A549 (cell line): Measurements from ENCODE around the gene RIOK2. TPM values are rescaled to one million over a fixed set of nuclear protein-coding genes. Genes with fewer than 3 reads are reported as not detected.

Source experiments
- ATAC-seq, 2 experiments: fragments of 200-7000 bp in 1 of 2; fragments of >200 bp in 1 of 2; cut with Nextera tagmentation in 1 of 2; cut with Tn5 transposase in 1 of 2; 3 replicates each; pipeline versions ENCODE4 v1.8.0 to v1.9.1; 2018 to 2020; ENCODE audit warnings: mild to moderate bottlenecking in 1 of 2, moderate library complexity in 1 of 2
- CTCF ChIA-PET: fragments of 300-600 bp; sonication (Branson Sonifier 250); formaldehyde crosslinking; extraction: SDS; loops from one replicate; lab custom pipeline; 2021; ENCODE audit warnings: antibody characterized with exemption, inconsistent platforms; lab: Yijun Ruan, JAX
- POLR2A ChIA-PET: fragments of 350-600 bp; formaldehyde crosslinking; extraction: SDS; loops from one replicate; lab custom pipeline; 2021; ENCODE audit warnings: antibody characterized with exemption, inconsistent platforms; lab: Yijun Ruan, JAX
- DNase-seq, 2 experiments: peaks; one replicate each; pipeline versions ENCODE4 v3.0.0 to v3.0.0-alpha.2; 2011 to 2016; ENCODE audit warnings: low read depth in 1 of 2, low spot score in 1 of 2
- FAIRE-seq: peaks from 2 replicates; lab custom pipeline; 2011; peaks lifted over from hg19 to GRCh38; lab: Jason Lieb, UNC
- H3K27ac ChIP-seq, 2 experiments: fragments of >200 bp; sonication (Bioruptor Twin); formaldehyde crosslinking; 3 replicates each; pipeline ENCODE4 v1.5.1; 2016 to 2017
- H3K4me1 ChIP-seq: fragments of >200 bp; sonication (Bioruptor Twin); formaldehyde crosslinking; 3 replicates; pipeline ENCODE4 v1.6.1; 2016
- H3K4me2 ChIP-seq: fragments of >200 bp; sonication (Bioruptor Twin); formaldehyde crosslinking; 3 replicates; pipeline ENCODE4 v1.6.1; 2016
- H3K4me3 ChIP-seq: fragments of >200 bp; sonication (Bioruptor Twin); formaldehyde crosslinking; 3 replicates; pipeline ENCODE4 v1.5.1; 2016
- H3K9me3 ChIP-seq: fragments of >200 bp; sonication (Bioruptor Twin); formaldehyde crosslinking; 3 replicates; pipeline ENCODE4 v1.6.1; 2016
- CBX8 ChIP-seq: fragments of 200-600 bp; sonication (generic); IDR thresholded peaks from 2 replicates; pipeline ENCODE4 v1.6.1; 2016
- CEBPB ChIP-seq, 2 experiments: fragments of >200 bp in 1 of 2; sonication (Bioruptor Twin) in 1 of 2; formaldehyde crosslinking in 1 of 2; IDR thresholded peaks; 2 replicates each; pipeline ENCODE4 v1.6.1; 2012 to 2016
- CHD2 ChIP-seq: fragments of 150-350 bp; IDR thresholded peaks from 2 replicates; pipeline ENCODE4 v1.6.1; 2014; ENCODE audit warnings: low read length; ENCODE audit not compliant: partially characterized antibody
- CHD4 ChIP-seq: fragments of 200-600 bp; sonication (generic); IDR thresholded peaks from 2 replicates; pipeline ENCODE4 v1.6.1; 2016; ENCODE audit warnings: antibody characterized with exemption, mild to moderate bottlenecking, borderline replicate concordance
- FOSB ChIP-seq: fragments of 250-450 bp; sonication (Bioruptor Pico); IDR thresholded peaks from 2 replicates; pipeline ENCODE4 v1.5.0; 2020; ENCODE audit warnings: mild to moderate bottlenecking, moderate library complexity
- HDAC2 ChIP-seq: fragments of 200-600 bp; sonication (generic); IDR thresholded peaks from 2 replicates; pipeline ENCODE4 v1.6.1; 2016
- HOXB5 ChIP-seq: fragments of 250-450 bp; sonication (Bioruptor Pico); IDR thresholded peaks from 2 replicates; pipeline ENCODE4 v1.5.0; 2020; ENCODE audit warnings: mild to moderate bottlenecking, moderate library complexity
- JUN ChIP-seq, 2 experiments: fragments of >200 bp; sonication (Bioruptor Twin); formaldehyde crosslinking; IDR thresholded peaks; 2 replicates in 1 of 2; 3 replicates in 1 of 2; pipeline ENCODE4 v1.6.1; 2016 to 2017
- KDM5A ChIP-seq: fragments of 200-600 bp; sonication (generic); IDR thresholded peaks from 2 replicates; pipeline ENCODE4 v1.6.1; 2016; ENCODE audit warnings: antibody characterized with exemption, mild to moderate bottlenecking
- MAZ ChIP-seq: fragments of 150-350 bp; IDR thresholded peaks from 2 replicates; pipeline ENCODE4 v1.6.1; 2014; ENCODE audit warnings: antibody characterized with exemption, low read depth, low read length, borderline replicate concordance
- NFE2L2 ChIP-seq: fragments of 150-350 bp; conservative IDR thresholded peaks from 2 replicates; pipeline ENCODE4 v1.6.1; 2014; ENCODE audit warnings: low read length
- NPAS2 ChIP-seq: fragments of 250-450 bp; sonication (Bioruptor Pico); IDR thresholded peaks from 2 replicates; pipeline ENCODE4 v1.8.0; 2022; ENCODE audit warnings: mild to moderate bottlenecking, moderate library complexity, borderline replicate concordance
- PBX3 ChIP-seq: IDR thresholded peaks from 2 replicates; pipeline ENCODE4 v1.6.1; 2012
- REST ChIP-seq: fragments of 200-600 bp; sonication (generic); IDR thresholded peaks from 2 replicates; pipeline ENCODE4 v1.6.1; 2016; ENCODE audit warnings: antibody characterized with exemption, mild to moderate bottlenecking, moderate library complexity
- SREBF2 ChIP-seq: fragments of 450-650 bp; IDR thresholded peaks from 2 replicates; pipeline ENCODE4 v1.6.1; 2014; ENCODE audit warnings: mild to moderate bottlenecking, moderate library complexity
- ZFP36 ChIP-seq: fragments of 450-650 bp; IDR thresholded peaks from 2 replicates; pipeline ENCODE4 v1.6.1; 2014; ENCODE audit warnings: borderline replicate concordance; ENCODE audit not compliant: partially characterized antibody
- WGBS: methylation state at CpG from one replicate; pipeline ENCODE4 v1.1.6; 2017; ENCODE audit errors: missing lambda C conversion rate; 5-methylcytosine and 5-hydroxymethylcytosine counted together
- polyA plus RNA-seq, 4 experiments: library from polyadenylated mRNA; depleted of rRNA in 3 of 4; stranded (reverse); fragments of >200 nt; fragmentation: RNase III in 1 of 4; extraction: RNeasy Plus Mini Kit Qiagen cat#74134 plus additional on column Dnase treatment in 1 of 4; gene quantifications; 2 replicates in 3 of 4; 3 replicates in 1 of 4; pipeline ENCODE4 v1.2.3, GENCODE V29; 2011 to 2017
- TF ChIP-seq, protein P1 (sequence below): fragments of 150-350 bp; IDR thresholded peaks from 2 replicates; pipeline ENCODE4 v1.6.1; 2014; ENCODE audit warnings: low read depth, mild to moderate bottlenecking, low read length
- TF ChIP-seq, protein P2 (sequence below): fragments of 250-450 bp; sonication (Bioruptor Pico); IDR thresholded peaks from 2 replicates; pipeline ENCODE4 v1.5.0; 2020; ENCODE audit warnings: low read depth, mild to moderate bottlenecking, moderate library complexity

RIOK2 gene
- polyA plus RNA-seq, 2 of the 4 experiments (the other 2 are of a cell fraction): 14.7 to 32.0 TPM

DNA sequence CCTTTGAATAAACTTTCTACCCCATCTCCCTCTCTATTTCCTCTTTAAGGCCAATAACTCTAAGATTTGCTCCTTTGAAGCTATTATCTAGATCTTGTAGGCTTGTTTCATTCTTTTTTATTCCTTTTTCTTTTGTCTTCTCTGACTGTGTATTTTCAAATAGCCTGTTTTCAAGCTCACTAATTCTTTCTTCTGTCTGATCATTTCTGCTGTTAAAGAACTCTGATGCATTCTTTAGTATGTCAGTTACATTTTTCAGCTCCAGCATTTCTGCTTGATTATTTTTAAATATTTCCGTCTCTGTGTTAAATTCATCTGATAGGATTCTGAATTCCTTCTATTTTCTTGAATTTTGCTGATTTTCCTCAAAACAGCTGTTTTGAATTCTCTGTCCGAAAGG is 25.4 kb downstream of the RIOK2 start:
- 95% methylated on average over 2 of the region's 2 CpGs for WGBS
- CTCF ChIA-PET: interaction anchor here (1.5 to 3.4 kb wide), 2 partner anchors 289 to 556 kb away, joined by 3 to 20 read pairs; no protein-coding TSS in a partner anchor

DNA sequence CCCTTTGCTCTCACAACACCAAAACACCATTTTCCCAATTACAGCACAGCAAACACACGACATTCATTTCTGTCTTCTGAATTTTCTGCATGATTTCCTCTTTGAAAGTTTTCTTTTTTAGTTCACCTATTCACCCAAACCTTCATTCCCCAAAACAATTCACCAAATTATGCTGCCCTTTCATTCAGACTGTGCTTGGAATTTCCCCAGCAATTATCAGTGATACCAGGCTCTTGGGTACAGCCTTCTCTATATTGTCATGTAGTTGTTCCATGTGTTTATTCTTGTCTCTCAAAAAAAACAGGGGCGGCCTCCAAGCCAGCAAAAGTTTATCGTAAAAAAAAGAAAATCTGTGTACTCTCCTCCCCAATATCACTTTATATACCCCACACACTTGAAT is 31.7 kb downstream of the RIOK2 start:
- H3K27ac ChIP-seq: no peak overlapping the region
- ChIA-PET POLR2A (interaction anchor here (1.1 kb wide), 1 partner anchor 9 kb away, joined by 3 read pairs; the partner anchor contains the start of gene LIX1), CTCF (interaction anchor here (0.6 to 3.2 kb wide), 2 partner anchors 11 to 148 kb away, joined by 3 to 12 read pairs; no protein-coding TSS in a partner anchor)
- no peak overlapping the region for H3K4me2 ChIP-seq
- ATAC-seq: no peak
- no peak for DNase-seq
- TF ChIP-seq SREBF2 (no peak), CHD2 (no peak), ZFP36 (no peak), MAZ (no peak), KDM5A (no peak), REST (no peak), CEBPB (IDR thresholded peaks at IDR 0.05) (no peak), JUN (IDR thresholded peaks at IDR 0.05) (no peak), NPAS2 (no peak), HDAC2 (no peak), CBX8 (no peak), NFE2L2 (no peak), FOSB (CRISPR knock-in tag) (no peak), CHD4 (no peak), HOXB5 (CRISPR knock-in tag) (no peak), PBX3 (no peak)
- TF ChIP-seq, protein P1, sequence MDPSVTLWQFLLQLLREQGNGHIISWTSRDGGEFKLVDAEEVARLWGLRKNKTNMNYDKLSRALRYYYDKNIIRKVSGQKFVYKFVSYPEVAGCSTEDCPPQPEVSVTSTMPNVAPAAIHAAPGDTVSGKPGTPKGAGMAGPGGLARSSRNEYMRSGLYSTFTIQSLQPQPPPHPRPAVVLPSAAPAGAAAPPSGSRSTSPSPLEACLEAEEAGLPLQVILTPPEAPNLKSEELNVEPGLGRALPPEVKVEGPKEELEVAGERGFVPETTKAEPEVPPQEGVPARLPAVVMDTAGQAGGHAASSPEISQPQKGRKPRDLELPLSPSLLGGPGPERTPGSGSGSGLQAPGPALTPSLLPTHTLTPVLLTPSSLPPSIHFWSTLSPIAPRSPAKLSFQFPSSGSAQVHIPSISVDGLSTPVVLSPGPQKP: no peak
- TF ChIP-seq, protein P2, sequence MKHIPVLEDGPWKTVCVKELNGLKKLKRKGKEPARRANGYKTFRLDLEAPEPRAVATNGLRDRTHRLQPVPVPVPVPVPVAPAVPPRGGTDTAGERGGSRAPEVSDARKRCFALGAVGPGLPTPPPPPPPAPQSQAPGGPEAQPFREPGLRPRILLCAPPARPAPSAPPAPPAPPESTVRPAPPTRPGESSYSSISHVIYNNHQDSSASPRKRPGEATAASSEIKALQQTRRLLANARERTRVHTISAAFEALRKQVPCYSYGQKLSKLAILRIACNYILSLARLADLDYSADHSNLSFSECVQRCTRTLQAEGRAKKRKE (CRISPR knock-in tag): no peak
- FAIRE-seq: no peak
- WGBS: 61% methylated on average over 3 of the region's 3 CpGs
- H3K4me3 ChIP-seq: no peak overlapping the region
- no peaks in the 10 kb centered on the region for H3K4me1 ChIP-seq
- no peaks in the 10 kb centered on the region for H3K9me3 ChIP-seq

More for the DNA sequence above, 25.4 kb downstream of the RIOK2 start:
- peaks cover 15% of the 10 kb centered on the region; the same call in 2 of the 3 replicates for H3K9me3 ChIP-seq
- H3K4me2 ChIP-seq: no peak overlapping the region
- H3K4me3 ChIP-seq: no peak overlapping the region
- POLR2A ChIA-PET: no interaction called here
- H3K4me1 ChIP-seq: no peaks in the 10 kb centered on the region
- no peak for ATAC-seq
- no peak for TF ChIP-seq CEBPB (IDR thresholded peaks at IDR 0.05)
- TF ChIP-seq, all 56 proteins: peak for 0
- no peak overlapping the region for H3K27ac ChIP-seq
- no peak for DNase-seq
- no peak for FAIRE-seq
